ENCODE results near the gene GIT2. TPM values are rescaled to one million over a fixed set of nuclear protein-coding genes. Genes with fewer than 3 reads are reported as not detected.

GIT2 gene
- total and polyA plus RNA-seq, 2 of the 8 experiments (the other 6 are each of a cell fraction or from before 2014, with no cell fraction given): 9.6 to 20.7 TPM

DNA sequence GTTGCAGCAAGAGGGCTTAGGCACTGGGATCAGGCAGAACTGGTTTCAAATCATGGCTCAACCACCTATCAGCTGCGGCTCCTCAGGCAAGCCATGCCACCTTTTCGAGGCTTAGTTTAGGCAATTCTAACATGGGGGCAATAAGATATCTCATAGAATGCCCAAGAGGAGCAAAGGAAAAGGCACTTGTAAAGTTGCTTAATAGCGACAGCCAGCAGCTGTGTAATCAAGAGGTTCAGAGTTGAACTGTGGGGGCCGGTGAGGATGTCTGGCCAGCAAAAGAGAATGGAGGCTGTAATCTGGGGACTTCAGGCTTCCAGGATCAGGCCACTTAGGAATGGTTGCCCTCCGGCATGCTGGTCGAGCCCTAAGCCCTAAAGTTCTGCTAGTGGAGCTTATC, 99.1 kb downstream of the GIT2 start (continued):
- no peak for TF ChIP-seq JUND (IDR thresholded peaks at IDR 0.05; ENCODE audit: low read length)
- TF ChIP-seq EP300 (IDR thresholded peaks at IDR 0.05; ENCODE audit: borderline replicate concordance in 1 of 2, low read depth in 2 of 2, low read length in 2 of 2): no peak
